GM18870 (cell line): ENCODE results near the gene KCNH1.
"Not testable (repeated sequence)": the region's sequence is repeated elsewhere in the genome, so short reads cannot be mapped to it uniquely, and the experiment has no call there.

Source experiments
- ATAC-seq: cut with Tn5 transposase; IDR thresholded peaks from one replicate; pipeline ENCODE4 v1.9.1; 2021; ENCODE audit warnings: moderate library complexity; ENCODE audit not compliant: unreplicated experiment

The KCNH1 gene

GRCh38 chr1:210692796-210693195 lies 441.2 kb downstream of the KCNH1 start:
- no peak for ATAC-seq

- ATAC-seq, result no peak
Measured at GRCh38 chr1:210691039-210691610, 442.8 kb downstream of the KCNH1 start.

- ATAC-seq, result no peak
Measured at GRCh38 chr1:210690236-210690635, 443.7 kb downstream of the KCNH1 start.

GRCh38 chr1:210689826-210690225 lies 444.1 kb downstream of the KCNH1 start:
- no peak for ATAC-seq

- no peak for ATAC-seq
Measured at GRCh38 chr1:210688512-210689234, 445.3 kb downstream of the KCNH1 start.

GRCh38 chr1:210687582-210688279 lies 446.2 kb downstream of the KCNH1 start:
- no peak for ATAC-seq

GRCh38 chr1:210686841-210687240 lies 447.1 kb downstream of the KCNH1 start:
- no peak for ATAC-seq

- peak; percentile 1 for ATAC-seq
Measured at GRCh38 chr1:210685295-210685650, 448.7 kb downstream of the KCNH1 start.

- peak; percentile 87 for ATAC-seq
Measured at GRCh38 chr1:210684466-210685294, 449.3 kb downstream of the KCNH1 start.

GRCh38 chr1:210683403-210684047 lies 450.4 kb downstream of the KCNH1 start:
- no peak for ATAC-seq

- ATAC-seq, result no peak
Measured at GRCh38 chr1:210681158-210681557, 452.8 kb downstream of the KCNH1 start.

- ATAC-seq, result no peak
Measured at GRCh38 chr1:210678306-210678705, 455.6 kb downstream of the KCNH1 start.

- ATAC-seq, result no peak
Measured at GRCh38 chr1:210677533-210677932, 456.4 kb downstream of the KCNH1 start.

GRCh38 chr1:210676539-210676938 lies 457.4 kb downstream of the KCNH1 start:
- no peak for ATAC-seq

GRCh38 chr1:210674151-210674550 lies 459.8 kb downstream of the KCNH1 start:
- ATAC-seq, result no peak

GRCh38 chr1:210669951-210670350 lies 464.0 kb downstream of the KCNH1 start:
- no peak for ATAC-seq

GRCh38 chr1:210663730-210664573 lies 470.0 kb downstream of the KCNH1 start:
- ATAC-seq, result no peak

GRCh38 chr1:210662291-210663050 lies 471.5 kb downstream of the KCNH1 start:
- no peak for ATAC-seq

- not testable (repeated sequence) for ATAC-seq
Measured at GRCh38 chr1:210661520-210661919, 472.4 kb downstream of the KCNH1 start.
